Stomach (tissue), 4 donors: Measurements from ENCODE around the gene GLTP.
A peak's percentile ranks its signal among the peaks of the same experiment; 100 is the strongest.

Experiments used
- POLR2AphosphoS5 ChIP-seq, 3 donors: sonication (generic); formaldehyde crosslinking; IDR thresholded peaks; one replicate each; pipeline ENCODE4 v1.6.1; 2016; ENCODE audit warnings: antibody characterized with exemption in 3 of 3
- TF ChIP-seq, protein P1 (sequence below), 7 experiments: fragments of 450-650 bp in 4 of 7; fragments of 200-600 bp in 3 of 7; sonication (generic) in 3 of 7; IDR thresholded peaks; one replicate each; pipeline ENCODE4 v1.5.1; 2016 to 2019; ENCODE audit warnings: antibody characterized with exemption in 7 of 7, control low read depth in 2 of 7, mild to moderate bottlenecking in 1 of 7

DNA sequence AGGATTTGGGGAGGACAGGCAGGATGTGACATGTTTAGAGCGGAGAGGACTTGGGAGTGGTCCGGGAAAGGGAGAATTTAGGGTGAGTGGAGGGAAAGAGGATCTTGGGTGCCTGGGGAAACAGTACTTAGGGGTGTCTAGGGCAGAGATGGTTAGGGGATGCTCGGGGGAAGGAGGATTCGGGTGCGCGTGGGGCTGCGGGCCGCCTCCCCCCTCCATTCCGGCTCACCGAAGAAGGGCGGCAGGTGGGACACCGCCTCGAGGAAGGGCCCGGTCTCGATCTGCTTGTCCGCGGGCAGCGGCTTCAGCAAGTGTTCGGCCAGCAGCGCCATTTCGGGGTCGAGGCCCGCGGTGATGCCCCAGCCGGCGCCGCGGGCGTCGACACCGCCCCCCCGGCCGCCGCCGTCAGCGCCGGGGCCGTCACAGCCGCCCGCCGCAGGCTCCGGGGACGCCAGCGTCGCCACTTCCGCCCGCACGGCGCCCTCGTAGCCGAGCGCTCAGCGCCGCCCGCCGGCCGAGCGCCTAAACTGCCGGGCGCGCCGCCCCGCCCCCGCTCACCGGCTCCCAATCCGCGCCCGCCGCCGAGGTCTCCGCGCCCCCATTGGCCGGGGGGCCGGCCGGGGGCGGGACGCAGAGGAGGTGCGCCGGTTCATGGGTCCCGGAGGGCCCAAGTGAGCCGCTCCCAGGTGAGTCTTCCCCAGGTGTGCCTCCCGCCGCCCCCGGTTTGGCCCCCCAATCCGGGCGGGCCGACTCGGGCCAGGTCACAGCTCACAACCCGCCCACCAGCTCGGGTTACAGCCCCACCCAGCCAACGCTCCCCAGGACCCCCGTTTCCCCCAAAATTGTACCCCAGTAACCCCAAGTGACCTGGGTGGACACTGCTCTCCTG lies at the start of gene GLTP:
- TF ChIP-seq, protein P1, sequence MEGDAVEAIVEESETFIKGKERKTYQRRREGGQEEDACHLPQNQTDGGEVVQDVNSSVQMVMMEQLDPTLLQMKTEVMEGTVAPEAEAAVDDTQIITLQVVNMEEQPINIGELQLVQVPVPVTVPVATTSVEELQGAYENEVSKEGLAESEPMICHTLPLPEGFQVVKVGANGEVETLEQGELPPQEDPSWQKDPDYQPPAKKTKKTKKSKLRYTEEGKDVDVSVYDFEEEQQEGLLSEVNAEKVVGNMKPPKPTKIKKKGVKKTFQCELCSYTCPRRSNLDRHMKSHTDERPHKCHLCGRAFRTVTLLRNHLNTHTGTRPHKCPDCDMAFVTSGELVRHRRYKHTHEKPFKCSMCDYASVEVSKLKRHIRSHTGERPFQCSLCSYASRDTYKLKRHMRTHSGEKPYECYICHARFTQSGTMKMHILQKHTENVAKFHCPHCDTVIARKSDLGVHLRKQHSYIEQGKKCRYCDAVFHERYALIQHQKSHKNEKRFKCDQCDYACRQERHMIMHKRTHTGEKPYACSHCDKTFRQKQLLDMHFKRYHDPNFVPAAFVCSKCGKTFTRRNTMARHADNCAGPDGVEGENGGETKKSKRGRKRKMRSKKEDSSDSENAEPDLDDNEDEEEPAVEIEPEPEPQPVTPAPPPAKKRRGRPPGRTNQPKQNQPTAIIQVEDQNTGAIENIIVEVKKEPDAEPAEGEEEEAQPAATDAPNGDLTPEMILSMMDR (IDR thresholded peaks at IDR 0.05): peak in 3 of 7 experiments; percentile 33 to 89 (median 48)
- peak in 1 of 3 donors; percentile 15 for TF ChIP-seq POLR2AphosphoS5 (IDR thresholded peaks at IDR 0.05)
